Measurements from ENCODE around the gene TRIP12. TPM values are rescaled to one million over a fixed set of nuclear protein-coding genes. Genes with fewer than 3 reads are reported as not detected.

The TRIP12 gene
- total RNA-seq, 1 donor from 2014 or later: 191 TPM

DNA sequence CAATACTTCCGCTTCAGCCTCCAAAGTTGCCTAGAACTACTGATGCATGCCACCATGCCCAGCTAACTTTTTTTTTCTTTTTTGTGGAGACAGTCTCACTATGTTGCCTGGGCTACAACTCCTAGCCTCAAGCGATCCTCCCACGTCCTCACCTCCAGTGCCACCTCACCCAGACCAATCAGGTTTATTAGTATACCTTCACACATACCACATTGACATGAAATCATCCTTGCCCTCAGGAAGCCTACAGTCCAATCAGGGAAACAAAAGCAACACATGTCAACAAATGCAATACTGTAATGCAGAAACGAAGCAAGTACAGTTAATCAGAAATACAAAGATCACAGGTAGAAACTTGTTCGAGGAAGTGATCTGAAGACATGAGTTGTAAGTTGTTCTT lies 4.0 kb downstream of the TRIP12 start:
- no peak for TF ChIP-seq CTCF (conservative IDR thresholded peaks at IDR 0.05)
- no peak for DNase-seq (ENCODE audit: extremely low spot score, unreplicated experiment)
- H3K9me3 Mint-ChIP-seq: no peaks in the 10 kb centered on the region
- H3K27ac Mint-ChIP-seq: no peak overlapping the region
- H3K36me3 Mint-ChIP-seq: peaks cover 8% of the 10 kb centered on the region
- peaks cover 28% of the 10 kb centered on the region for H3K4me1 Mint-ChIP-seq (ENCODE audit: unreplicated experiment)
- no peak overlapping the region for H3K4me3 Mint-ChIP-seq
- H3K27me3 Mint-ChIP-seq: no peaks in the 10 kb centered on the region

DNA sequence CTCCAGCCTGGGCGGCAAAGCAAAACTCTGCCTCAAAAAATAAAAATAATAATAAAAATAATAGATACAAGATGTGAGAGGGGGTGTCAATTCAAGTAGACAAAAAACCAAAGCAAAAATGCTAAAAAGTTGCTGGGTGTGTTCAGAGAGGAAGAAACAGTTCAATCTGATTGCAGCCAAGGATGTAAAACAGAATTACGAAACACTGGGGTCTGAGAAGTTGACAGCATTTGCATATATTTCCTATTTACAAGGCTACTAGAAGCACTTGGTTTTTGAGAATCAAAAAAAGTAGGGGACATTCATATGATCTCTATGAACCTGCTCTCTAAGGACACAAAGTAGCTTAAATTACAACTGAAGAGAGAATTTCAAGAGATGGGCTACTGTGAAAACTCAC lies 7.6 kb downstream of the TRIP12 start:
- no peaks in the 10 kb centered on the region for H3K27me3 Mint-ChIP-seq
- H3K4me3 Mint-ChIP-seq: no peak overlapping the region
- H3K4me1 Mint-ChIP-seq (ENCODE audit: unreplicated experiment): peaks cover 34% of the 10 kb centered on the region
- H3K9me3 Mint-ChIP-seq: no peaks in the 10 kb centered on the region
- H3K36me3 Mint-ChIP-seq: peaks cover 8% of the 10 kb centered on the region
- no peak for DNase-seq (ENCODE audit: extremely low spot score, unreplicated experiment)
- no peak overlapping the region for H3K27ac Mint-ChIP-seq
- TF ChIP-seq CTCF (conservative IDR thresholded peaks at IDR 0.05): no peak

DNA sequence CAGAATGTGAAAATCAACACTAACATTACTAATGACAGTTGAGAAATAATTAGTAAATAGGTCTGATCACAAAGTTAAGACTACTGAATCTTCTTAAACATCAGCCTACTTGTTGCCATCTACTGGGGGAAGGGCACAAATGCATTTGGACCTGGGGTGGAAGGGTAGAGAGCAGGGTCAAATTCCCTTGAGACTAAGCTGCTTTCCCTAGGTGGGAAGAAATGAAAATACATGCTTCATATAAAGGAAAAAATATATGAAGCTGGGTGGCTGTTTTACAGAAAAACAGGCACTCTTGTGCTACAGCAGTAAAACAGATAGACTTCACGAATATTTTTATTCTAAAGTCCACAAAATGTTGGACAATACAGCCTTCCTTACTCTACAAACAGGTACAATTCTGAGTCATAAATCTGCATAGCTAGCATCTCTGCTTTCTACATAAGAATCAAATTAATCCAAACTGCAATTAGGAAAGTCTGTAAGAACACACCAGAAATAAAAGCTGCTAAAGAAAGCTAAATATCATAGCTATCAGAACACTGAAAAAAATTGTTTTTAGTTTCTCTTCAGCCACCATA lies 10.9 kb downstream of the TRIP12 start:
- Mint-ChIP-seq H3K36me3 (peaks cover 10% of the 10 kb centered on the region), H3K27me3 (no peaks in the 10 kb centered on the region), H3K9me3 (no peaks in the 10 kb centered on the region), H3K4me3 (no peak overlapping the region), H3K4me1 (ENCODE audit: unreplicated experiment) (peaks cover 26% of the 10 kb centered on the region), H3K27ac (no peak overlapping the region)
- TF ChIP-seq CTCF (conservative IDR thresholded peaks at IDR 0.05): peak; percentile 43
- DNase-seq (ENCODE audit: extremely low spot score, unreplicated experiment): no peak

GRCh38 chr2:229910147-229910831 lies 11.5 kb downstream of the TRIP12 start:
- DNase-seq (ENCODE audit: extremely low spot score, unreplicated experiment): no peak
- no peak for TF ChIP-seq CTCF (conservative IDR thresholded peaks at IDR 0.05)
- Mint-ChIP-seq H3K9me3 (no peaks in the 10 kb centered on the region), H3K4me3 (no peak overlapping the region), H3K36me3 (peaks cover 14% of the 10 kb centered on the region), H3K27ac (no peak overlapping the region), H3K27me3 (no peaks in the 10 kb centered on the region), H3K4me1 (ENCODE audit: unreplicated experiment) (peaks cover 31% of the 10 kb centered on the region)

- Mint-ChIP-seq H3K27me3 (no peaks in the 10 kb centered on the region), H3K36me3 (peaks cover 15% of the 10 kb centered on the region), H3K4me1 (ENCODE audit: unreplicated experiment) (peaks cover 28% of the 10 kb centered on the region), H3K27ac (no peak overlapping the region), H3K9me3 (no peaks in the 10 kb centered on the region), H3K4me3 (no peak overlapping the region)
- no peak for DNase-seq (ENCODE audit: extremely low spot score, unreplicated experiment)
- no peak for TF ChIP-seq CTCF (conservative IDR thresholded peaks at IDR 0.05)
These were observed 12.7 kb downstream of the TRIP12 start for GRCh38 chr2:229909090-229909489.
